B cell (primary cell): Measurements from ENCODE around the gene LMO7. TPM values are rescaled to one million over a fixed set of nuclear protein-coding genes. Genes with fewer than 3 reads are reported as not detected.

Experiments used
- ATAC-seq: fragments of 200-7000 bp; cut with Tn5 transposase; one replicate; pipeline ENCODE4 v1.10.0; 2021; ENCODE audit warnings: low read depth, mild to moderate bottlenecking, moderate number of reproducible peaks, moderate library complexity
- CTCF ChIA-PET: fragments of 350-600 bp; sonication (Branson Sonifier 250); formaldehyde crosslinking; loops from one replicate; lab custom pipeline; 2021; ENCODE audit warnings: antibody characterized with exemption, inconsistent platforms; lab: Charles Lee
- POLR2A ChIA-PET: fragments of 350-600 bp; sonication (Branson Sonifier 250); formaldehyde crosslinking; loops from one replicate; lab custom pipeline; 2021; ENCODE audit warnings: antibody characterized with exemption; lab: Charles Lee
- DNase-seq: peaks from one replicate; pipeline ENCODE4 v3.0.0; 2013
- H2AFZ ChIP-seq: 2 replicates; pipeline ENCODE4 v1.6.1; 2012; ENCODE audit warnings: mild to moderate bottlenecking, low read depth, low read length; ENCODE audit not compliant: insufficient read depth, poor library complexity, severe bottlenecking
- H3K27ac ChIP-seq, 2 donors: 1 replicate in 1 of 2; 2 replicates in 1 of 2; pipeline ENCODE4 v1.5.1; 2012 to 2013; ENCODE audit warnings: low read length in 2 of 2, mild to moderate bottlenecking in 2 of 2, moderate library complexity in 1 of 2
- H3K27me3 ChIP-seq, 4 experiments: fragments of 200-600 bp in 1 of 4; sonication (generic) in 1 of 4; replicated peaks in 1 of 4; 1 replicate in 2 of 4; 2 replicates in 2 of 4; pipeline versions ENCODE4 v1.6.1 to v1.7.0; 2013 to 2016; ENCODE audit warnings: low read length in 3 of 4, mild to moderate bottlenecking in 2 of 4, mixed read lengths in 1 of 4, moderate library complexity in 1 of 4; ENCODE audit not compliant: insufficient read depth in 4 of 4, control insufficient read depth in 3 of 4; ENCODE audit errors: control extremely low read depth in 1 of 4
- H3K36me3 ChIP-seq, 2 experiments: replicated peaks in 1 of 2; 1 replicate in 1 of 2; 2 replicates in 1 of 2; pipeline versions ENCODE4 v1.6.1 to v1.7.1; 2013; ENCODE audit warnings: low read length in 1 of 2; ENCODE audit not compliant: insufficient read depth in 2 of 2, control insufficient read depth in 1 of 2; ENCODE audit errors: control extremely low read depth in 1 of 2, extremely low read depth in 1 of 2
- H3K4me1 ChIP-seq, 2 donors: fragments of 200-600 bp in 1 of 2; sonication (generic) in 1 of 2; 1 replicate in 1 of 2; 2 replicates in 1 of 2; pipeline versions ENCODE4 v1.5.1 to v1.6.1; 2013 to 2017; ENCODE audit warnings: low read length in 2 of 2; ENCODE audit not compliant: control insufficient read depth in 2 of 2, insufficient read depth in 2 of 2
- H3K4me2 ChIP-seq: replicated peaks from 2 replicates; pipeline ENCODE3; 2012; ENCODE audit warnings: mild to moderate bottlenecking, low read depth, low read length; ENCODE audit not compliant: poor library complexity, severe bottlenecking
- H3K4me3 ChIP-seq, 5 experiments: fragments of 200-600 bp in 1 of 5; sonication (generic) in 1 of 5; 1 replicate in 3 of 5; 2 replicates in 2 of 5; pipeline versions ENCODE4 v1.5.1 to v1.7.0; 2011 to 2016; ENCODE audit warnings: low read length in 4 of 5, mild to moderate bottlenecking in 4 of 5, low read depth in 2 of 5, control low read depth in 1 of 5, moderate library complexity in 1 of 5; ENCODE audit not compliant: insufficient read depth in 1 of 5; ENCODE audit errors: control extremely low read depth in 1 of 5, extremely low read depth in 1 of 5
- H3K79me2 ChIP-seq: fragments of 200-600 bp; sonication (generic); one replicate; pipeline ENCODE4 v1.6.0; 2016; ENCODE audit warnings: low read length; ENCODE audit not compliant: control insufficient read depth, insufficient read depth
- H3K9ac ChIP-seq: fragments of 200-600 bp; sonication (generic); 2 replicates; pipeline ENCODE4 v1.6.1; 2017; ENCODE audit warnings: mild to moderate bottlenecking, low read length, moderate library complexity
- H3K9me3 ChIP-seq, 3 donors: one replicate each; pipeline versions ENCODE4 v1.6.1 to v1.7.1; 2013; ENCODE audit warnings: low read length in 2 of 3; ENCODE audit not compliant: control insufficient read depth in 2 of 3, insufficient read depth in 1 of 3; ENCODE audit errors: control extremely low read depth in 1 of 3
- H4K20me1 ChIP-seq: 2 replicates; pipeline ENCODE4 v1.6.0; 2012; ENCODE audit warnings: mild to moderate bottlenecking, low read length; ENCODE audit not compliant: insufficient read depth, control insufficient read depth, poor library complexity, severe bottlenecking
- H3K27ac Mint-ChIP-seq: one replicate; pipeline ENCODE4 v1.8.0; 2021; ENCODE audit warnings: mixed read lengths
- H3K27me3 Mint-ChIP-seq: one replicate; pipeline ENCODE4 v1.8.0; 2021; ENCODE audit warnings: mixed read lengths
- H3K4me1 Mint-ChIP-seq: one replicate; pipeline ENCODE4 v1.8.0; 2021; ENCODE audit warnings: mixed read lengths
- H3K4me3 Mint-ChIP-seq: one replicate; pipeline ENCODE4 v1.8.0; 2021; ENCODE audit warnings: mixed read lengths
- H3K9me3 Mint-ChIP-seq: one replicate; pipeline ENCODE4 v1.8.0; 2022; ENCODE audit warnings: mixed read lengths; ENCODE audit not compliant: insufficient read depth
- CTCF ChIP-seq: fragments of 200-600 bp; IDR thresholded peaks from one replicate; pipeline ENCODE4 v1.8.0; 2022; ENCODE audit warnings: antibody characterized with exemption, mild to moderate bottlenecking
- EZH2 ChIP-seq: IDR thresholded peaks from 2 replicates; pipeline ENCODE4 v1.6.1; 2012; ENCODE audit warnings: borderline replicate concordance, low read depth, mild to moderate bottlenecking, moderate library complexity, low read length; ENCODE audit not compliant: insufficient read depth, poor library complexity, severe bottlenecking
- WGBS: methylation state at CpG from one replicate; pipeline ENCODE4 v1.1.5; 2013; ENCODE audit warnings: missing lambda C conversion rate; ENCODE audit not compliant: insufficient coverage; 5-methylcytosine and 5-hydroxymethylcytosine counted together
- intact Hi-C: fragments of 100-400 bp; cut with micrococcal nuclease; formaldehyde crosslinking; loops from one replicate; pipeline ENCODE4 v1.10.0; 2022
- polyA plus RNA-seq: library from polyadenylated mRNA; depleted of rRNA; stranded (reverse); fragments of >200 nt; gene quantifications from 2 replicates; pipeline ENCODE4 v1.2.3, GENCODE V29; 2012
- total RNA-seq, 2 donors: library from RNA; stranded (reverse); fragments of 120-200 nt in 1 of 2; gene quantifications; 1 replicate in 1 of 2; 2 replicates in 1 of 2; pipeline versions ENCODE4 v1.2.3 to v1.2.4, GENCODE V29; 2013 to 2022

The LMO7 gene
- total and polyA plus RNA-seq, 2 donors (not counting 1 experiment from before 2014, with no cell fraction given), result 7.8 to 17.4 TPM

- H3K27ac ChIP-seq, result no peak overlapping the region
- Mint-ChIP-seq H3K4me1 (no peaks in the 10 kb centered on the region), H3K4me3 (no peak overlapping the region), H3K27ac (no peak overlapping the region), H3K27me3 (no peaks in the 10 kb centered on the region), H3K9me3 (no peaks in the 10 kb centered on the region)
- no peak overlapping the region for H3K4me3 ChIP-seq
- no peak for ATAC-seq
- no peaks in the 10 kb centered on the region for H3K9me3 ChIP-seq
- TF ChIP-seq CTCF (no peak), EZH2 (no peak)
- no peaks in the 10 kb centered on the region for H4K20me1 ChIP-seq
- WGBS, result 100% methylated on average over 3 of the region's 5 CpGs
- H2AFZ ChIP-seq, result no peak overlapping the region
- no peaks in the 10 kb centered on the region for H3K36me3 ChIP-seq
- CTCF ChIA-PET, result no interaction called here
- no peaks in the 10 kb centered on the region for H3K4me1 ChIP-seq
- H3K9ac ChIP-seq, result no peak overlapping the region
- no peaks in the 10 kb centered on the region for H3K27me3 ChIP-seq
- no peaks in the 10 kb centered on the region for H3K79me2 ChIP-seq
- H3K4me2 ChIP-seq, result no peak overlapping the region
- no peak for DNase-seq
- POLR2A ChIA-PET, result no interaction called here
- intact Hi-C loops, result no loop called here
These were observed 182.8 kb downstream of the LMO7 start for GRCh38 chr13:75818968-75819225.

- Histone ChIP-seq H3K79me2 (no peaks in the 10 kb centered on the region), H4K20me1 (no peaks in the 10 kb centered on the region), H3K9me3 (no peaks in the 10 kb centered on the region), H3K27ac (no peak overlapping the region), H3K4me2 (no peak overlapping the region), H3K27me3 (no peaks in the 10 kb centered on the region), H2AFZ (no peak overlapping the region), H3K36me3 (no peaks in the 10 kb centered on the region), H3K4me3 (no peak overlapping the region), H3K4me1 (no peaks in the 10 kb centered on the region), H3K9ac (no peak overlapping the region)
- Mint-ChIP-seq H3K27me3 (no peaks in the 10 kb centered on the region), H3K4me1 (no peaks in the 10 kb centered on the region), H3K9me3 (no peaks in the 10 kb centered on the region), H3K4me3 (no peak overlapping the region), H3K27ac (no peak overlapping the region)
- ChIA-PET CTCF (no interaction called here), POLR2A (no interaction called here)
- no peak for TF ChIP-seq CTCF
- TF ChIP-seq EZH2, result no peak
- ATAC-seq (no peak), DNase-seq (no peak)
- intact Hi-C loops, result no loop called here
- WGBS, result 100% methylated on average over 1 of the region's 4 CpGs
These were observed 189.0 kb downstream of the LMO7 start for GRCh38 chr13:75825161-75825560.
